DOHH2 (cell line): ENCODE results near the gene ZMAT5.

Source experiments
- H3F3A ChIP-seq: fragments of 200-600 bp; sonication (generic), shearing (Covaris generic); 2 replicates; pipeline ENCODE4 v1.6.0; 2016; ENCODE audit warnings: antibody characterized with exemption, mild to moderate bottlenecking; ENCODE audit not compliant: control insufficient read depth, insufficient read depth
- H3K27ac ChIP-seq: fragments of 200-600 bp; sonication (generic); 2 replicates; pipeline ENCODE4 v1.5.1; 2014; ENCODE audit warnings: low read depth, mild to moderate bottlenecking, low read length, moderate library complexity
- H3K27me3 ChIP-seq: fragments of 200-600 bp; sonication (generic); 2 replicates; pipeline ENCODE4 v1.6.1; 2014; ENCODE audit warnings: mild to moderate bottlenecking, low read length, mixed read lengths; ENCODE audit not compliant: control insufficient read depth
- H3K36me3 ChIP-seq: fragments of 200-600 bp; sonication (generic); 2 replicates; pipeline ENCODE4 v1.6.1; 2014; ENCODE audit warnings: mild to moderate bottlenecking, low read length, moderate library complexity, mixed read lengths; ENCODE audit not compliant: control insufficient read depth
- H3K4me1 ChIP-seq: fragments of 200-600 bp; sonication (generic); 2 replicates; pipeline ENCODE4 v1.6.1; 2014; ENCODE audit warnings: mild to moderate bottlenecking, low read length, mixed read lengths; ENCODE audit not compliant: control insufficient read depth
- H3K4me2 ChIP-seq: fragments of 200-600 bp; sonication (generic); 2 replicates; pipeline ENCODE4 v1.6.0; 2014; ENCODE audit warnings: mild to moderate bottlenecking, low read length, moderate library complexity
- H3K4me3 ChIP-seq: fragments of 200-600 bp; sonication (generic); 2 replicates; pipeline ENCODE4 v1.5.1; 2014; ENCODE audit warnings: mild to moderate bottlenecking, low read length, mixed read lengths
- H3K79me2 ChIP-seq: fragments of 200-600 bp; sonication (generic); 2 replicates; pipeline ENCODE4 v1.6.1; 2014; ENCODE audit warnings: mild to moderate bottlenecking, low read length, mixed read lengths; ENCODE audit not compliant: control insufficient read depth
- H3K9me2 ChIP-seq: fragments of 200-600 bp; sonication (generic); replicated peaks from 2 replicates; pipeline ENCODE4 v1.6.1; 2014; ENCODE audit warnings: mild to moderate bottlenecking, low read length, mixed read lengths; ENCODE audit not compliant: control insufficient read depth
- H3K9me3 ChIP-seq: fragments of 200-600 bp; sonication (generic); 2 replicates; pipeline ENCODE4 v1.6.1; 2014; ENCODE audit warnings: antibody characterized with exemption, low read length, mixed read lengths; ENCODE audit not compliant: control insufficient read depth, insufficient read depth
- H4K20me1 ChIP-seq: fragments of 200-600 bp; sonication (generic); 2 replicates; pipeline ENCODE4 v1.6.0; 2014; ENCODE audit warnings: low read depth, mild to moderate bottlenecking, antibody characterized with exemption, low read length, moderate library complexity; ENCODE audit not compliant: control insufficient read depth, insufficient read depth
- EZH2phosphoT487 ChIP-seq: fragments of 200-600 bp; sonication (generic); IDR thresholded peaks from 2 replicates; pipeline ENCODE4 v1.6.1; 2017; ENCODE audit warnings: borderline replicate concordance, mild to moderate bottlenecking, antibody characterized with exemption, low read length, moderate library complexity, mixed read lengths
- TF ChIP-seq, protein P1 (sequence below): fragments of 200-600 bp; sonication (generic); IDR thresholded peaks from one replicate; pipeline ENCODE4 v1.5.1; 2014; ENCODE audit warnings: antibody characterized with exemption, mild to moderate bottlenecking, low read depth, low read length; ENCODE audit not compliant: poor library complexity, severe bottlenecking

The ZMAT5 gene

DNA sequence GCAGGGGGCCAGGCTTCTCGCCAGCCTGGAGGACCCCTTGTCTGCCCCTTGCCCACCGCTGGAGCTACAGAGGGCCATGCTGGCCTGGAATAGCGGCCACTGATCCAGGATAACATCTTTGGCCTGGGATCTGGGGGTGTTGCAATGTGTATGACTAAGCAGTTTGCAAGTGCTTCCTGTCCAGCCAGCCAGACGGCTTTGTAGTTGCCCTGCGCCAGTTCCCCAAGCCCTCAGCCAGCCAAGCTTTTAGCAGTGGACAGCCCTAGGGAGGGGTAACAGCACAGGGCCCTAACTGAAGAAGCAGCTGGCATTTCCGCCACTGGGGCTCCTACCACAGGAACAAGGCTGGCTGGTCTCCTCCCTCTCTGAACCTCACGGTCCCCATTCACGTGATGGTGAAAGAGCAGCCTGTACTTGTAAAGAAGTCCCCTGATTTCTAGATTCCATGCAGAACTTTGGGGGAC is 32.4 kb upstream of the ZMAT5 start:
- Histone ChIP-seq H3K36me3 (peaks cover 52% of the 10 kb centered on the region), H3K27me3 (no peaks in the 10 kb centered on the region), H3K4me1 (peaks cover 15% of the 10 kb centered on the region), H4K20me1 (no peaks in the 10 kb centered on the region), H3F3A (no peaks in the 10 kb centered on the region), H3K79me2 (no peaks in the 10 kb centered on the region), H3K9me2 (no peaks in the 10 kb centered on the region), H3K27ac (no peak overlapping the region), H3K4me3 (no peak overlapping the region), H3K9me3 (no peaks in the 10 kb centered on the region), H3K4me2 (no peak overlapping the region)
- TF ChIP-seq, protein P1, sequence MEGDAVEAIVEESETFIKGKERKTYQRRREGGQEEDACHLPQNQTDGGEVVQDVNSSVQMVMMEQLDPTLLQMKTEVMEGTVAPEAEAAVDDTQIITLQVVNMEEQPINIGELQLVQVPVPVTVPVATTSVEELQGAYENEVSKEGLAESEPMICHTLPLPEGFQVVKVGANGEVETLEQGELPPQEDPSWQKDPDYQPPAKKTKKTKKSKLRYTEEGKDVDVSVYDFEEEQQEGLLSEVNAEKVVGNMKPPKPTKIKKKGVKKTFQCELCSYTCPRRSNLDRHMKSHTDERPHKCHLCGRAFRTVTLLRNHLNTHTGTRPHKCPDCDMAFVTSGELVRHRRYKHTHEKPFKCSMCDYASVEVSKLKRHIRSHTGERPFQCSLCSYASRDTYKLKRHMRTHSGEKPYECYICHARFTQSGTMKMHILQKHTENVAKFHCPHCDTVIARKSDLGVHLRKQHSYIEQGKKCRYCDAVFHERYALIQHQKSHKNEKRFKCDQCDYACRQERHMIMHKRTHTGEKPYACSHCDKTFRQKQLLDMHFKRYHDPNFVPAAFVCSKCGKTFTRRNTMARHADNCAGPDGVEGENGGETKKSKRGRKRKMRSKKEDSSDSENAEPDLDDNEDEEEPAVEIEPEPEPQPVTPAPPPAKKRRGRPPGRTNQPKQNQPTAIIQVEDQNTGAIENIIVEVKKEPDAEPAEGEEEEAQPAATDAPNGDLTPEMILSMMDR, result no peak
- TF ChIP-seq EZH2phosphoT487, result no peak

DNA sequence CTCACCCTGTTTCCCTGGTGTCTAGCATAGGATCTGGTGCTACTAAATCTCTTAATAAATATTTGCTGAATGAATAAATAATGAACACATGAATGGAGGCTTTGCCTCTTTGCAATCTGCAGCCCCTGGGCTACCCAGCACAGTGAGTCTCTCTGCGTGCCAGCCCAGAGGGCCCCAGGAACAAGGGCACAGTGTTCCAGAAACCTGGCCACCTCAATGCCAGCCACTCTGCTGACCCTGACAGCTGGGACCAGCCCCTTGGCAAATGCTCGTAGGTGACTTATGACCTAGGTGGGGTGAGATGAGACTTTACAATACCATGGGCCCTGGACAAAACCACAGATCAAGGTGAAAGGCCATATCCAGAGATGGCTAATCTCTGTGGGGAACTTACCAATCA is 32.0 kb upstream of the ZMAT5 start:
- Histone ChIP-seq H3K79me2 (no peaks in the 10 kb centered on the region), H3F3A (no peaks in the 10 kb centered on the region), H3K27me3 (no peaks in the 10 kb centered on the region), H3K4me3 (no peak overlapping the region), H3K4me2 (no peak overlapping the region), H3K9me2 (no peaks in the 10 kb centered on the region), H3K4me1 (peaks cover 15% of the 10 kb centered on the region), H3K9me3 (no peaks in the 10 kb centered on the region), H3K36me3 (peaks cover 47% of the 10 kb centered on the region), H4K20me1 (no peaks in the 10 kb centered on the region), H3K27ac (no peak overlapping the region)
- TF ChIP-seq, protein P1, result no peak

DNA sequence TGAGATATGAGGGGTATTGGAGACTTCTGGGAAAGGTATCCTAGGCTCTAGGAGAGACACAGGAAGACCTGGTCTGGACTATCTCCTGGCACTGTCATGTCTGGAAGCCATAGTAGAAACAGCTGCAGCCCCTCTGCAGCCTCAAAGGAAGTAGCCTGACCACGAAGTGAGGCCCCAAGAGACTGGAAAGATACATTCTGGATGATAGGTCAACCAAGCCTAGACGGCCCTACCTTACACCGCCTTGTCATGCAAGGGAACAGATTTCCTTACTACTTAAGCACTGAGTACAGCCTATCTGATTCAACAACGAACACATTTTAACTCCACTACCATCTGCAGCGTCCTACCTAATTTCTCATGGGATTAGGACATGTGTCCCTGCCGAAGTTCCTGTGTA is 31.5 kb upstream of the ZMAT5 start:
- Histone ChIP-seq H3K4me2 (no peak overlapping the region), H3K36me3 (peaks cover 42% of the 10 kb centered on the region), H3K79me2 (no peaks in the 10 kb centered on the region), H3K9me2 (no peaks in the 10 kb centered on the region), H4K20me1 (no peaks in the 10 kb centered on the region), H3K27ac (no peak overlapping the region), H3K27me3 (no peaks in the 10 kb centered on the region), H3K4me3 (no peak overlapping the region), H3K9me3 (no peaks in the 10 kb centered on the region), H3F3A (no peaks in the 10 kb centered on the region), H3K4me1 (peaks cover 15% of the 10 kb centered on the region)
- TF ChIP-seq EZH2phosphoT487, result no peak
- TF ChIP-seq, protein P1, result no peak

DNA sequence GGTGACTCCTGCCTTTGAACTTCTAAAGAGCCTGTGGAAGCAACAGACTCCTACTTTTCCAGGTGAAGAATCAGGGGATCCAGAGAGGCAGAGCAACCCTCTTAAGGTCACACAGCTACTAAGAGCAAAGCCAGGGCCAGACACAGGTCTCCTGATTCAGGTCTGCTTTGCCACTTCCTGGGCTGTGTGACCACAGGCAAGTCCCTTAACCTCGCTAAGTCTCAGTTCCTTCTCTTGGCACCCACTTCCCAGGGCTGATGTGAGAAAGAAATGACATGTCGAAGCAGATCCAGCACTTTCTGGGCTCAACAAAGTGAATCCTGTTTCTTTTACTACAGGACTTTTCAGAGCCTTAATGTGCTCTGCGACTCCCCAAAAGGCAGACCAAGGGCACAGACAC is 30.5 kb upstream of the ZMAT5 start:
- H3K79me2 ChIP-seq, result no peaks in the 10 kb centered on the region
- H3F3A ChIP-seq, result no peaks in the 10 kb centered on the region
- no peak for TF ChIP-seq EZH2phosphoT487
- TF ChIP-seq, protein P1, result no peak
- no peaks in the 10 kb centered on the region for H4K20me1 ChIP-seq
- H3K27ac ChIP-seq, result no peak overlapping the region
- H3K4me1 ChIP-seq, result peaks cover 15% of the 10 kb centered on the region
- no peak overlapping the region for H3K4me2 ChIP-seq
- peaks cover 49% of the 10 kb centered on the region for H3K36me3 ChIP-seq
- no peak overlapping the region for H3K4me3 ChIP-seq
- no peaks in the 10 kb centered on the region for H3K27me3 ChIP-seq
- no peaks in the 10 kb centered on the region for H3K9me2 ChIP-seq
- no peaks in the 10 kb centered on the region for H3K9me3 ChIP-seq
